Liver (tissue), 9 donors: ENCODE data around the gene GIPC2. TPM values are rescaled to one million over a fixed set of nuclear protein-coding genes. Genes with fewer than 3 reads are reported as not detected.

Experiments used
- DNase-seq: peaks from one replicate; pipeline ENCODE4 v3.0.0-alpha.2; 2017; ENCODE audit warnings: low spot score
- H3K27ac ChIP-seq, 2 donors: one replicate each; pipeline ENCODE4 v1.7.0; 2013; ENCODE audit warnings: inconsistent platforms in 2 of 2, low read length in 2 of 2, control low read depth in 1 of 2, low read depth in 1 of 2, mild to moderate bottlenecking in 1 of 2
- H3K27me3 ChIP-seq, 4 donors: one replicate each; pipeline versions ENCODE4 v1.6.1 to v1.7.0; 2013; ENCODE audit warnings: low read length in 3 of 4, inconsistent platforms in 1 of 4, mild to moderate bottlenecking in 1 of 4, moderate library complexity in 1 of 4; ENCODE audit not compliant: control insufficient read depth in 4 of 4, insufficient read depth in 4 of 4
- H3K36me3 ChIP-seq, 4 donors: one replicate each; pipeline versions ENCODE4 v1.6.1 to v1.7.0; 2013; ENCODE audit warnings: low read length in 3 of 4, mild to moderate bottlenecking in 3 of 4, low read depth in 1 of 4, moderate library complexity in 1 of 4; ENCODE audit not compliant: control insufficient read depth in 4 of 4, insufficient read depth in 3 of 4
- H3K4me1 ChIP-seq, 4 donors: one replicate each; pipeline versions ENCODE4 v1.6.1 to v1.7.0; 2013; ENCODE audit warnings: low read length in 3 of 4, mild to moderate bottlenecking in 3 of 4, moderate library complexity in 1 of 4; ENCODE audit not compliant: control insufficient read depth in 4 of 4, insufficient read depth in 4 of 4
- H3K4me3 ChIP-seq, 3 donors: one replicate each; pipeline versions ENCODE4 v1.6.1 to v1.7.0; 2013; ENCODE audit warnings: low read length in 3 of 3, control low read depth in 1 of 3, low read depth in 1 of 3, mild to moderate bottlenecking in 1 of 3
- H3K9ac ChIP-seq, 2 donors: one replicate each; pipeline ENCODE4 v1.7.0; 2013; ENCODE audit warnings: low read length in 2 of 2, mild to moderate bottlenecking in 2 of 2, moderate library complexity in 2 of 2, control low read depth in 1 of 2, low read depth in 1 of 2
- H3K9me3 ChIP-seq, 4 donors: one replicate each; pipeline versions ENCODE4 v1.6.1 to v1.7.0; 2013; ENCODE audit warnings: low read length in 3 of 4; ENCODE audit not compliant: control insufficient read depth in 4 of 4
- ATF3 ChIP-seq: IDR thresholded peaks from 2 replicates; pipeline ENCODE4 v1.6.1; 2016; ENCODE audit warnings: antibody characterized with exemption
- CTCF ChIP-seq: fragments of 150-350 bp; IDR thresholded peaks from 2 replicates; pipeline ENCODE4 v1.5.1; 2017; ENCODE audit warnings: improper control_type of control experiment, low read depth, low read length; ENCODE audit not compliant: missing input control
- FOXA1 ChIP-seq: IDR thresholded peaks from 2 replicates; pipeline ENCODE4 v1.6.1; 2016; ENCODE audit warnings: antibody characterized with exemption
- FOXA2 ChIP-seq: IDR thresholded peaks from 2 replicates; pipeline ENCODE4 v1.6.1; 2016; ENCODE audit warnings: antibody characterized with exemption
- GABPA ChIP-seq, 2 donors: IDR thresholded peaks in 1 of 2; conservative IDR thresholded peaks in 1 of 2; 2 replicates each; pipeline ENCODE4 v1.6.1; 2016; ENCODE audit warnings: antibody characterized with exemption in 2 of 2, mild to moderate bottlenecking in 1 of 2, moderate library complexity in 1 of 2
- HNF4A ChIP-seq, 2 donors: conservative IDR thresholded peaks; 2 replicates each; pipeline ENCODE4 v1.6.1; 2016; ENCODE audit warnings: antibody characterized with exemption in 2 of 2, mild to moderate bottlenecking in 2 of 2
- HNF4G ChIP-seq: IDR thresholded peaks from 2 replicates; pipeline ENCODE4 v1.6.1; 2016; ENCODE audit warnings: antibody characterized with exemption
- JUND ChIP-seq, 2 donors: IDR thresholded peaks; 2 replicates each; pipeline ENCODE4 v1.6.1; 2016; ENCODE audit warnings: antibody characterized with exemption in 2 of 2
- NR2F2 ChIP-seq: IDR thresholded peaks from 2 replicates; pipeline ENCODE4 v1.6.1; 2016; ENCODE audit warnings: antibody characterized with exemption
- RAD21 ChIP-seq, 2 donors: IDR thresholded peaks; 2 replicates each; pipeline ENCODE4 v1.6.1; 2016; ENCODE audit warnings: antibody characterized with exemption in 2 of 2, mild to moderate bottlenecking in 2 of 2
- REST ChIP-seq: IDR thresholded peaks from 2 replicates; pipeline ENCODE4 v1.6.1; 2016; ENCODE audit warnings: antibody characterized with exemption, mild to moderate bottlenecking
- RXRA ChIP-seq, 2 donors: IDR thresholded peaks; 2 replicates each; pipeline ENCODE4 v1.6.1; 2017 to 2018; ENCODE audit warnings: antibody characterized with exemption in 2 of 2, mild to moderate bottlenecking in 1 of 2
- SP1 ChIP-seq: IDR thresholded peaks from 2 replicates; pipeline ENCODE4 v1.6.1; 2018; ENCODE audit warnings: antibody characterized with exemption, mild to moderate bottlenecking
- TAF1 ChIP-seq: conservative IDR thresholded peaks from 2 replicates; pipeline ENCODE4 v1.6.1; 2016; ENCODE audit warnings: antibody characterized with exemption, mild to moderate bottlenecking
- YY1 ChIP-seq: IDR thresholded peaks from 2 replicates; pipeline ENCODE4 v1.6.1; 2016; ENCODE audit warnings: antibody characterized with exemption, mild to moderate bottlenecking
- ZBTB33 ChIP-seq: IDR thresholded peaks from 2 replicates; pipeline ENCODE4 v1.6.1; 2016; ENCODE audit warnings: antibody characterized with exemption
- WGBS: extraction: QIAGEN DNeasy Blood & Tissue Kit; methylation state at CpG from one replicate; pipeline ENCODE4 v1.1.7; 2013; 5-methylcytosine and 5-hydroxymethylcytosine counted together
- polyA plus RNA-seq, 2 donors: library from polyadenylated mRNA; stranded (reverse) in 1 of 2; unstranded in 1 of 2; fragments of 200-250 nt in 1 of 2; fragments of >200 nt in 1 of 2; fragmentation: Nextera tagmentation in 1 of 2; extraction: Ambion mirVana in 1 of 2; gene quantifications; one replicate each; pipeline versions ENCODE4 v1.2.1 to v1.2.3, GENCODE V29; 2013 to 2015
- total RNA-seq, 2 donors: library from RNA; depleted of rRNA; stranded (reverse); fragments of >200 nt; gene quantifications; one replicate each; pipeline ENCODE4 v1.2.3, GENCODE V29; 2014
- donor health status: healthy.
- donor health status: healthy.
- donor health status: healthy.
- donor health status: healthy.
- donor health status: healthy.

The GIPC2 gene
- total and polyA plus RNA-seq, 4 donors: 3.7 to 10.9 (median 6.4) TPM

GRCh38 chr1:78088015-78088414 lies 42.2 kb downstream of the GIPC2 start:
- 92% methylated on average over 2 of the region's 2 CpGs for WGBS
- Histone ChIP-seq H3K9ac (no peak overlapping the region), H3K27ac (no peak overlapping the region), H3K4me1 (peaks cover 0 to 8% (median 2%) of the 10 kb centered on the region in 4 donors), H3K9me3 (no peaks in the 10 kb centered on the region), H3K27me3 (no peaks in the 10 kb centered on the region), H3K4me3 (no peak overlapping the region), H3K36me3 (peaks cover 0 to 7% (median 0%) of the 10 kb centered on the region in 4 donors)
- no peak for DNase-seq
- TF ChIP-seq TAF1: no peak
- no peak for TF ChIP-seq NR2F2
- TF ChIP-seq YY1: no peak
- TF ChIP-seq SP1: no peak
- TF ChIP-seq JUND (IDR thresholded peaks at IDR 0.05): no peak
- TF ChIP-seq ZBTB33: no peak
- TF ChIP-seq RXRA (IDR thresholded peaks at IDR 0.05): no peak
- no peak for TF ChIP-seq REST
- no peak for TF ChIP-seq HNF4G
- TF ChIP-seq ATF3: no peak
- no peak for TF ChIP-seq HNF4A (conservative IDR thresholded peaks at IDR 0.05)
- no peak for TF ChIP-seq CTCF
- TF ChIP-seq GABPA (IDR thresholded peaks at IDR 0.05 in 1 of 2, conservative IDR thresholded peaks at IDR 0.05 in 1 of 2): no peak
- TF ChIP-seq FOXA2: no peak

GRCh38 chr1:78088486-78088885 lies 42.7 kb downstream of the GIPC2 start:
- H3K4me1 ChIP-seq: peaks cover 0 to 8% (median 2%) of the 10 kb centered on the region in 4 donors
- H3K27me3 ChIP-seq: no peaks in the 10 kb centered on the region
- no peaks in the 10 kb centered on the region for H3K9me3 ChIP-seq
- peaks cover 0 to 3% (median 0%) of the 10 kb centered on the region in 4 donors for H3K36me3 ChIP-seq
- H3K27ac ChIP-seq: no peak overlapping the region
- H3K9ac ChIP-seq: no peak overlapping the region
- no peak for DNase-seq
- no peak overlapping the region for H3K4me3 ChIP-seq
- TF ChIP-seq REST (no peak), NR2F2 (no peak), ATF3 (no peak), HNF4A (conservative IDR thresholded peaks at IDR 0.05) (no peak), CTCF (no peak), HNF4G (no peak), SP1 (no peak), FOXA1 (no peak), FOXA2 (no peak), YY1 (no peak), RAD21 (IDR thresholded peaks at IDR 0.05) (no peak), JUND (IDR thresholded peaks at IDR 0.05) (no peak)
